Breast epithelium (tissue), 3 donors: ENCODE results near the gene FUCA1.

ENCODE experiments used
- CTCF ChIP-seq, 3 donors: fragments of 450-650 bp; IDR thresholded peaks; one replicate each; pipeline ENCODE4 v1.5.1; 2016 to 2017; ENCODE audit warnings: antibody characterized with exemption in 3 of 3, mild to moderate bottlenecking in 3 of 3, moderate library complexity in 3 of 3
- POLR2A ChIP-seq: fragments of 450-650 bp; IDR thresholded peaks from one replicate; pipeline ENCODE4 v1.6.1; 2016; ENCODE audit warnings: antibody characterized with exemption, mild to moderate bottlenecking, moderate library complexity
- POLR2AphosphoS5 ChIP-seq, 3 donors: sonication (generic); formaldehyde crosslinking; IDR thresholded peaks; one replicate each; pipeline ENCODE4 v1.6.1; 2017; ENCODE audit warnings: antibody characterized with exemption in 3 of 3

- TF ChIP-seq POLR2AphosphoS5 (IDR thresholded peaks at IDR 0.05) = no peak
- TF ChIP-seq CTCF (IDR thresholded peaks at IDR 0.05) = no peak
- TF ChIP-seq POLR2A = no peak
Measured at GRCh38 chr1:23827717-23828116, 40.4 kb downstream of the FUCA1 start.
